SK-N-SH treated with all-trans-retinoic acid at 6 μM for 48 hours (cell line): ENCODE results near the gene ZDHHC20.

Experiments used
- ARNTL ChIP-seq: fragments of 450-650 bp; formaldehyde crosslinking; IDR thresholded peaks from 2 replicates; pipeline ENCODE4 v1.5.0; 2020; ENCODE audit warnings: low read depth, mild to moderate bottlenecking, moderate library complexity, borderline replicate concordance
- CSDC2 ChIP-seq: fragments of 250-450 bp; sonication (Bioruptor Pico); IDR thresholded peaks from 2 replicates; pipeline ENCODE4 v1.5.0; 2020; ENCODE audit warnings: mild to moderate bottlenecking, moderate library complexity
- ESRRG ChIP-seq: fragments of 250-450 bp; sonication (Bioruptor Pico); IDR thresholded peaks from 2 replicates; pipeline ENCODE4 v1.6.1; 2021; ENCODE audit warnings: mild to moderate bottlenecking
- PATZ1 ChIP-seq: fragments of 250-450 bp; sonication (Bioruptor Pico); IDR thresholded peaks from 2 replicates; pipeline ENCODE4 v1.8.0; 2020; ENCODE audit warnings: mild to moderate bottlenecking, moderate library complexity, borderline replicate concordance
- POU6F1 ChIP-seq: fragments of 250-450 bp; sonication (Bioruptor Pico); IDR thresholded peaks from 2 replicates; pipeline ENCODE4 v1.8.0; 2021; ENCODE audit warnings: low read depth, mild to moderate bottlenecking, moderate library complexity, borderline replicate concordance
- RARB ChIP-seq: fragments of 250-450 bp; sonication (Bioruptor Pico); IDR thresholded peaks from 2 replicates; pipeline ENCODE4 v1.8.0; 2021; ENCODE audit warnings: mild to moderate bottlenecking, moderate library complexity
- SNAI2 ChIP-seq: fragments of 250-450 bp; sonication (Bioruptor Pico); IDR thresholded peaks from 2 replicates; pipeline ENCODE4 v1.5.0; 2020; ENCODE audit warnings: mild to moderate bottlenecking, moderate library complexity
- TCF4 ChIP-seq: fragments of 250-450 bp; sonication (Bioruptor Pico); IDR thresholded peaks from 2 replicates; pipeline ENCODE4 v1.8.0; 2021; ENCODE audit warnings: mild to moderate bottlenecking, moderate library complexity, borderline replicate concordance
- TSHZ2 ChIP-seq: fragments of 250-450 bp; sonication (Bioruptor Pico); IDR thresholded peaks from 2 replicates; pipeline ENCODE4 v1.5.0; 2020; ENCODE audit warnings: mild to moderate bottlenecking, moderate library complexity
- ZC3H10 ChIP-seq: fragments of 250-450 bp; sonication (Bioruptor Pico); IDR thresholded peaks from 2 replicates; pipeline ENCODE4 v1.5.1; 2021; ENCODE audit warnings: mild to moderate bottlenecking, moderate library complexity
- ZFP3 ChIP-seq: fragments of 250-450 bp; sonication (Bioruptor Pico); IDR thresholded peaks from 2 replicates; pipeline ENCODE4 v1.5.0; 2020; ENCODE audit warnings: mild to moderate bottlenecking, moderate library complexity
- ZNF8 ChIP-seq: fragments of 450-650 bp; formaldehyde crosslinking; IDR thresholded peaks from 2 replicates; pipeline ENCODE4 v1.5.0; 2020; ENCODE audit warnings: mild to moderate bottlenecking, moderate library complexity

- TF ChIP-seq ARNTL (CRISPR knock-in tag), result no peak
- no peak for TF ChIP-seq PATZ1 (CRISPR knock-in tag)
- no peak for TF ChIP-seq ESRRG (CRISPR knock-in tag)
- no peak for TF ChIP-seq SNAI2 (CRISPR knock-in tag)
- TF ChIP-seq ZNF8 (CRISPR knock-in tag), result no peak
- no peak for TF ChIP-seq POU6F1 (CRISPR knock-in tag)
- no peak for TF ChIP-seq RARB
- TF ChIP-seq ZFP3, result no peak
- TF ChIP-seq ZC3H10, result no peak
- TF ChIP-seq TSHZ2 (CRISPR knock-in tag), result no peak
- TF ChIP-seq TCF4 (CRISPR knock-in tag), result no peak
- TF ChIP-seq CSDC2 (CRISPR knock-in tag), result no peak
These were observed 120.3 kb downstream of the ZDHHC20 start for GRCh38 chr13:21338639-21339278.
